Measurements from ENCODE around the gene LRFN3.
A peak's percentile ranks its signal among the peaks of the same experiment; 100 is the strongest.

Gene LRFN3

DNA sequence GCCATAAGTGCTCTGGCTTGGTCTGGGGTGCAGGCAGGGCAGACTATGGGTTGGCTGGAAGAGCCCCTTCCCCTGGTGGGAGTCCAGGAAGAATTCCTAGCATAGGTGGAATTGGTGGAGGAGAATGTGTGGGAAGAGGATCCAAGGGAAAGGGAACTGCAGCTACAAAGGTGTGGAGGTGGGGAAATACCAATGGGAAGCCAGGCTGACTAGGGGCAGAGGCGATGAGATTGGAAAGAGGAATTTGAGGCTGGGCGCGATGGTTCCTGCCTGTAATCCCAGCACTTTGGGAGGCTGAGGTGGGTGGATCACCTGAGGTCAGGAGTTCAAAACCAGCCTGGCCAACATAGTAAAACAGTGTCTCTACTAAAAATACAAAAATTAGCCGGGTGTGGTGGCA lies 54.0 kb downstream of the LRFN3 start:
- H3K4me1 ChIP-seq (ENCODE audit: insufficient read depth, insufficient read length), result peaks cover 4% of the 10 kb centered on the region
- no peaks in the 10 kb centered on the region for H3K36me3 ChIP-seq (ENCODE audit: insufficient read depth, insufficient read length, low read length)
- no peak for TF ChIP-seq SUZ12 (IDR thresholded peaks at IDR 0.05; ENCODE audit: extremely low read depth, insufficient read depth, insufficient read length)
- no peak for TF ChIP-seq YY1 (IDR thresholded peaks at IDR 0.05; ENCODE audit: insufficient read depth, insufficient read length)
- TF ChIP-seq ZNF274 (IDR thresholded peaks at IDR 0.05; ENCODE audit: low read depth, low read length), result no peak
- no peak for DNase-seq (ENCODE audit: low read depth, low spot score)
- peaks cover 5% of the 10 kb centered on the region; the same call in 1 of the 2 replicates for H3K9me3 ChIP-seq (ENCODE audit: insufficient read depth, low read length)
- no peak overlapping the region for H3K9ac ChIP-seq (ENCODE audit: insufficient read length, low read depth)
- H3K27me3 ChIP-seq (ENCODE audit: insufficient read depth, insufficient read length), result peaks cover 15% of the 10 kb centered on the region
- no peak overlapping the region for H3K4me3 ChIP-seq (ENCODE audit: insufficient read length, low read depth)

GRCh38 chr19:35990771-35991730 lies 54.9 kb downstream of the LRFN3 start:
- Histone ChIP-seq H3K9me3 (ENCODE audit: insufficient read depth, low read length) (peaks cover 5% of the 10 kb centered on the region; the same call in 1 of the 2 replicates), H3K27me3 (ENCODE audit: insufficient read depth, insufficient read length) (peaks cover 6% of the 10 kb centered on the region), H3K4me3 (ENCODE audit: insufficient read length, low read depth) (no peak overlapping the region), H3K4me1 (ENCODE audit: insufficient read depth, insufficient read length) (peaks cover 4% of the 10 kb centered on the region), H3K36me3 (ENCODE audit: insufficient read depth, insufficient read length, low read length) (no peaks in the 10 kb centered on the region), H3K9ac (ENCODE audit: insufficient read length, low read depth) (no peak overlapping the region)
- no peak for TF ChIP-seq YY1 (IDR thresholded peaks at IDR 0.05; ENCODE audit: insufficient read depth, insufficient read length)
- TF ChIP-seq ZNF274 (IDR thresholded peaks at IDR 0.05; ENCODE audit: low read depth, low read length), result no peak
- TF ChIP-seq SUZ12 (IDR thresholded peaks at IDR 0.05; ENCODE audit: extremely low read depth, insufficient read depth, insufficient read length), result no peak
- no peak for DNase-seq (ENCODE audit: low read depth, low spot score)

- Histone ChIP-seq H3K27me3 (ENCODE audit: insufficient read depth, insufficient read length) (no peaks in the 10 kb centered on the region), H3K36me3 (ENCODE audit: insufficient read depth, insufficient read length, low read length) (no peaks in the 10 kb centered on the region), H3K9me3 (ENCODE audit: insufficient read depth, low read length) (peaks cover 5% of the 10 kb centered on the region; the same call in 1 of the 2 replicates), H3K4me3 (ENCODE audit: insufficient read length, low read depth) (no peak overlapping the region), H3K4me1 (ENCODE audit: insufficient read depth, insufficient read length) (peaks cover 6% of the 10 kb centered on the region), H3K9ac (ENCODE audit: insufficient read length, low read depth) (no peak overlapping the region)
- no peak for DNase-seq (ENCODE audit: low read depth, low spot score)
- TF ChIP-seq SUZ12 (IDR thresholded peaks at IDR 0.05; ENCODE audit: extremely low read depth, insufficient read depth, insufficient read length), result no peak
- no peak for TF ChIP-seq ZNF274 (IDR thresholded peaks at IDR 0.05; ENCODE audit: low read depth, low read length)
Measured at GRCh38 chr19:35991731-35992450, 55.7 kb downstream of the LRFN3 start.

DNA sequence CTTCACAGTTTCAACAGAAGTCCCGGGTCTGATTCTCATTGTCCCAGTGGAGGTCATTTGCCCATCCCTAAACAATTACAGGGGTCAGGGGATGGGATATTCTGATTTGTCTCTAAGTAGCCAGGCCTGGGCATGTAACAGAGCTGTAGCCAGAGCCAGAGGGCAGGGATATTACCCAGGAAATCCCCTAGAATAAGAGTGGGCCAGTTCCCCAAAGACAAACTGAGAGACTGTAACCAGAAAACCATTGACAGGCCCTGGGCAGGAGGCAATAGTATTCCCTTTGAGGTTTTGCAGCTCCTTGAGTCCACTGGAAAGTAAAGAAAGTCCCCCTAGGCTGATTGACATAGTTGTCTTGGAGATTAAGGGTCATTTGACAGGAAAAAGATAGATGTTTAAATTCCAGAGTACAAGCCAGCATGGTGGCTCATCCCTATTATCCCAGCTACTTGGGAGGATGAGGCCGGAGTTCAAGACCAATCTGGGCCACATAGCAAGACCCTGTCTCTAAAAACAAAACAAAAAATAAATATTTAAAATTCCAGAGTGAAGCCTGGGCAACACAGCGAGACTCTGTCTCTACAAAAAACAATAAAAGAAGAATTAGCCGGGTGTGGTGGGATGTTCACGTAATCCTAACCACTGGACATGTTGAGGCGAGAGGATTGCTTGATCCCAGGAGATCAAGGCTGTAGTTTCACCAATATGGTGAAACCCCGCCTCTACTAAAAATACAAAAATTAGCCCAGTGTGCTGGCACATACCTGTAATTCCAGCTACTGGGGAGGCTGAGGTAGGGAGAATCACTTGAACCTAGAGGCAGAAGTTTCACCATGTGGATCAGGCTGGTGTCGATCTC lies 57.0 kb downstream of the LRFN3 start:
- no peak overlapping the region for H3K4me3 ChIP-seq (ENCODE audit: insufficient read length, low read depth)
- peaks cover 4% of the 10 kb centered on the region for H3K36me3 ChIP-seq (ENCODE audit: insufficient read depth, insufficient read length, low read length)
- H3K9me3 ChIP-seq (ENCODE audit: insufficient read depth, low read length), result peaks cover 5% of the 10 kb centered on the region; the same call in 1 of the 2 replicates
- no peaks in the 10 kb centered on the region for H3K27me3 ChIP-seq (ENCODE audit: insufficient read depth, insufficient read length)
- H3K4me1 ChIP-seq (ENCODE audit: insufficient read depth, insufficient read length), result peaks cover 9% of the 10 kb centered on the region
- H3K9ac ChIP-seq (ENCODE audit: insufficient read length, low read depth), result no peak overlapping the region
- TF ChIP-seq ZNF274 (IDR thresholded peaks at IDR 0.05; ENCODE audit: low read depth, low read length), result no peak
- no peak for TF ChIP-seq SUZ12 (IDR thresholded peaks at IDR 0.05; ENCODE audit: extremely low read depth, insufficient read depth, insufficient read length)
- no peak for TF ChIP-seq YY1 (IDR thresholded peaks at IDR 0.05; ENCODE audit: insufficient read depth, insufficient read length)
- no peak for DNase-seq (ENCODE audit: low read depth, low spot score)

- TF ChIP-seq ZNF274 (IDR thresholded peaks at IDR 0.05; ENCODE audit: low read depth, low read length) (no peak), SUZ12 (IDR thresholded peaks at IDR 0.05; ENCODE audit: extremely low read depth, insufficient read depth, insufficient read length) (no peak), YY1 (IDR thresholded peaks at IDR 0.05; ENCODE audit: insufficient read depth, insufficient read length) (no peak)
- no peak for DNase-seq (ENCODE audit: low read depth, low spot score)
- Histone ChIP-seq H3K27me3 (ENCODE audit: insufficient read depth, insufficient read length) (no peaks in the 10 kb centered on the region), H3K4me1 (ENCODE audit: insufficient read depth, insufficient read length) (peaks cover 9% of the 10 kb centered on the region), H3K9ac (ENCODE audit: insufficient read length, low read depth) (peak overlapping the region; percentile 42), H3K9me3 (ENCODE audit: insufficient read depth, low read length) (0 out of 2 replicates have a peak, but pooled peaks cover under 1% of the 10 kb centered on the region), H3K36me3 (ENCODE audit: insufficient read depth, insufficient read length, low read length) (peaks cover 10% of the 10 kb centered on the region), H3K4me3 (ENCODE audit: insufficient read length, low read depth) (no peak overlapping the region)
Measured at GRCh38 chr19:35993923-35994598, 57.9 kb downstream of the LRFN3 start.
